Loucy (cell line): ENCODE data around the gene APOBEC3A.

ENCODE experiments used
- CTCF ChIP-seq: fragments of 200-600 bp; sonication (generic); conservative IDR thresholded peaks from 2 replicates; pipeline ENCODE4 v1.5.1; 2014; ENCODE audit warnings: mild to moderate bottlenecking, antibody characterized with exemption, low read length
- EZH2phosphoT487 ChIP-seq: fragments of 200-600 bp; IDR thresholded peaks from 2 replicates; pipeline ENCODE4 v1.6.1; 2018; ENCODE audit warnings: antibody characterized with exemption, mild to moderate bottlenecking, moderate library complexity, borderline replicate concordance

GRCh38 chr22:38924347-38924952 lies 33.0 kb upstream of the APOBEC3A start:
- no peak for TF ChIP-seq CTCF
- TF ChIP-seq EZH2phosphoT487, result no peak
